ENCODE data around the gene CLEC18B.
"Not testable (repeated sequence)": the region's sequence is repeated elsewhere in the genome, so short reads cannot be mapped to it uniquely, and the experiment has no call there.

The CLEC18B gene

DNA sequence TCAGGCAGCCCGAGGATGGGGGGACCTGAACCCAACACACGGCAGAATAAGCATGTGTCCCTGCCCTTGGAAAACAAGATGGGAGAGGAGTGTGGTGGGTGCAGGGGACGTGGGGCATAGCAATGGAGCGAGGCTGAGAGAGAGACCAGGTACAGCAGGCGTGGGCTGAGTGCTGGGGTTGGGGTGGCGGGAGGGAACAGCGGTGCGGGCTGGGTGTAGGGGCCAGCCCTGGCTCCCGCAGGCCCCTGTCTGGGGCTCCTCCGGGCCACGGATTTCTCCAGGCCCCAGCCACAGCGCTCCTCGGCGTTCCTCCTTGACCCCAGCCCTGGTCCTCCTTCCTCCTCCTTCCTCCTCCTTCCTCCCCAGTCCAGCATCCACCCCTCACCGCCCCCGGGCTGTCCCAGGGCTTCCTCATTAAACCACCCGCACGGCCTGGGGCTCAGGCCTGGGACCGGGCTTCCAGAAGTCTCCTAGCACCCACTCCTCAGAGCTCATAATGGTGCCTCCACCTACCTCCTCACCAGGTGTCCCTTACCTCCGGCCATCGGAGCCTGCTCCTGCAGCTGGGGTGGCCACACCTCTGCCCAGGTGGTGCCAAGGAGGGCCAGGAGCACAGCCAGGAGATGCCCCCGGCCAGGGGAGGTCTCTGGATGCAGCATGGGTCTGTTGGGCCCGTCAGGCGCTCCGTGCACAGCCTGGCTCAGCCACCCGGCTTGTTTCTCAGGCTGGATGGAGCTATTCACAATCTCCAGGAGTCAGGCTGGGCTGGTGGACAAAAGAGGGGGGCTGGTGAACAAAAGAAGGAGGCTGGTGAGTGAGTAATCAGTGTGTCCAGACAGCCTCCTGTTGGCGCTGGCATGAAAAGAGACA, at the start of gene CLEC18B:
CLEC18B (minus strand) TSS at position 867 of the 870 bp plus-strand sequence; CDS start at position 659, 208 bp downstream.
- DNase-seq: not testable (repeated sequence)

- no peak for DNase-seq
Observed at GRCh38 chr16:74469946-74470478, 48.7 kb upstream of the CLEC18B start.

DNA sequence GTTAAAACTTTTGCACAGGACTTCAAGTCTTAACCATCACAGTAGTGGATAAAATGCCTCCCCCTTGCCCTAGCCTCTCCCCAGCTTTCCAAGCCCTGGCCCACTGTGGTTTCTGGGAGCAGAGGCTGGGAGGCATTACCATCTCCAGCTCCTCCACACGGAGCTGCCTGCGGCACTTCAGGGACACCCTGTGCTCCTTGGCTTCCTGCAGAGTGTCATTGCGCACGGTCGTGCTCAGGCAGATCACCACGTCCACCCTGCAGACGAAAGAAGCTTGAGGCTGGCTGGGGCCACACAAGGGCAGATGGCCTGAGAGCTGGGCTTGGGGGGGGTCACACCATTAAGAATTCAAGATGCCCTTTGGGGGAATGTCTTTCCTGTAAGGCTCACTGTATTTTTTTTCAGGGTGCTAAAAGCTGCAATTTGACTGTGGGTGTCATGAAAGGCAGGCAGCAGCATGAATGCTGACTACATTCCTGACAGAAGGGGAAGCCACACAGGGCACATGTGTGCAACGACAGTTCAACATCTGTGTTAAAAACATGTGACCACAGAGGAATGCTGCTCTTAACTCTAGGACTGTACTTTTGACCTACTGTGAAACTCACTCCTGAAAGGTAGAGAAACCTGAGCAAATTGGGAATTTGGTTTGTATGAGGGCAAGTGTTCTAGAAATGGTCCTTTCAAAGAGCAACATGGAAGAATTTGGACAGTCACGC, 47.7 kb upstream of the CLEC18B start:
- no peak for DNase-seq

DNA sequence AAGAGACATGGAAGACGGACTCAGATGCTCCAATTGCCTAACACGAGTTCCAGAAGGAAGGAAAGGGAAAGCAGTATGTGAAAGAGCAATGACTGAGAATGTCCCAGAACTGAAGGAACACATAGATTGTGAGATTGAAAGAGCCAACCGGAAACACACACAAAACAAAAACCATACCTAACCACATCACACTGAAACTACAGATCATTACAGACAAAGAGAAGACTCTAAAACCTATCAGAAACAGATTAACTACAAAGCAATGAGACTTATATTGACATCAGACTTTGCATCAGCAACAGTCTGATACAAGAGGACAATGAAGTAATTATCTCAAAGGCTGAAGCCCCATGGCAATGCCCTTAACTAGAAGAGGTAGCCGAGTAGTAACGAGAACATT, 45.6 kb upstream of the CLEC18B start:
- no peak for DNase-seq

GRCh38 chr16:74465851-74466685, 44.8 kb upstream of the CLEC18B start:
- DNase-seq: no peak

DNA sequence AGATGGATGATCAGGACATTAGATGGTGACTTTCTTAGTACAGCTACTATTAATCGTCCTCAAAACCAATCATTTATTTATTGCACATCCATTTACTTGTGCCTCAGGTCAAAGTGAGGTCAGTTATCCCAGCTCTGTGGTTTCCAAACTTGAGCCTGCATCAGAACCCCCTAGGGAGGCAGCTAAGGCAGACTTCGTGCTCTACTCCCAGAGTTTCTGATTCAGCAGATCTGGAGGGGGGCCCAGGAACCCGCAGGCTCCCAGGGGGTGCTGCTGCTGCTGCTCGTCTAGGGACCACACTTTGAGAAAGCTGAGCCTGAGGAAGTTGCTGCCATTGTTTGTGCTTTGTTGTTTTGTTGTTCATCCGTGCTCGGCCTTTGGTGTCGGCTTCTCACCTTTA, 44.0 kb upstream of the CLEC18B start:
- DNase-seq: no peak

DNA sequence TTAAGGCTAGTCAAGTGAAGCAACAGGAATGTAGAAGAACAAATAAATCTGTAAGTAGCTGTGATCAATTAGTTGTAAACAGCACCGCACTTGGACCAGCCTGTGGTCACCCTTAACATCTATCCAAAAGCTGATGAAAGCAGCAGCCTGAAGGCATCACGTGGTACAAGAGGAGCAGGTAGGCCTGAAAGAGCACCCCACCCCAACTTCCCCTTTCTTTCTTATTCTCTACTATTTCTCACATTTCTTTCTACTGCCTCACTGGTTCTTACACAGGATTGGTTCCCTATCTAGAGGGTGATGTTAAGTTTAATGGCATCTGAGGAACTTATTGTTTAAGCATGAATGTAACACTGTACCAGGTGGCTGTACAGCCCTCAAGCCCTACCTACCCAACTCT, 42.6 kb upstream of the CLEC18B start:
- DNase-seq: no peak

- DNase-seq: no peak
Observed at GRCh38 chr16:74462361-74462760, 41.1 kb upstream of the CLEC18B start.

GRCh38 chr16:74461826-74462225, 40.5 kb upstream of the CLEC18B start:
- DNase-seq: no peak

- DNase-seq: no peak
Observed at GRCh38 chr16:74460542-74460941, 39.3 kb upstream of the CLEC18B start.

DNA sequence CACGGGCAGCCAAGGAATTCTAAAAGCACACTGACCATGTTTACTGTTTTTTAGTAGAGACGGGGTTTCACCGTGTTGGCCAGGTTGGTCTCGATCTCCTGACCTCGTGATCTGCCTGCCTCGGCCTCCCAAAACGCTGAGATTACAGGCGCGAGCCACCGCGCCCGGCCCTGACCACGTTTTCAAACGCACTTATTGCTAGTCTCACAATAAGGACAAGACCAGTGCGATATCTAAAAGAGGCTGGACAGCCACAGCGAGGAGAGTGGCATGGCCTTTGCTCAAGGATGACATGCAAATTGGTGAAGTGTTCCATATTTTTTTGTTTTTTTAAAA, 35.0 kb upstream of the CLEC18B start:
- DNase-seq: no peak

DNA sequence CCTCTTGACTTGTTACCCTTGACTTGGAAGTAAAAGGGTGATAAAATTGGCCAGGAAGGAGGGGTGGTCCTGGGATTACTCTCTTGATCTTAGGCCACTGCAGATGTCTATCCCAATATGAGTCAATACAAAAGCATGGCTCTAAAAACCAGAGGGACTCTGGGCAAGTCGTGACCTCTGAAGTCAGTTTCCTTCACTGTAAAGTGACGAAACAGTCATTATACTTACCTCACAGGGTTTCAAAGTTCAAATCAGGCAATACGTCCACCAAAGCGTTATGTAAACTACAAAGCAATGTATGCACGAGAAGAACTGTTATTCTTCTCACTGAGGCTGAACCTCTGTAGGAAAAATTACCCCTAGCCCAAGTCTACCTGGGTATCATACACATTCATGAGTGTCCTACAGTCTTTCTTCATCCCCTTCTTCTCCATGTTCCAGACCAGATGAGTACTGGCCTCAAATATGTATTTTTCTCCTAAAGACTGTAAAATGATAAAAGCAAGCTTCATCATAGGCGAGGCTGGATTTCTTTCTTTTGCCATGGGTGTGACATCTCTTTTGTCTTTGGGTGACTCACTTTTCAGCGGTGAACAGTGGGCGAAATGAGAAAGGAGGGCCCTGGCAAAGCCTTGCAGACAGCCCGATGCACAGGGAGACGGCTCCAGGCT, 34.5 kb upstream of the CLEC18B start:
- DNase-seq: no peak

GRCh38 chr16:74455213-74455612, 33.9 kb upstream of the CLEC18B start:
- no peak for DNase-seq

DNA sequence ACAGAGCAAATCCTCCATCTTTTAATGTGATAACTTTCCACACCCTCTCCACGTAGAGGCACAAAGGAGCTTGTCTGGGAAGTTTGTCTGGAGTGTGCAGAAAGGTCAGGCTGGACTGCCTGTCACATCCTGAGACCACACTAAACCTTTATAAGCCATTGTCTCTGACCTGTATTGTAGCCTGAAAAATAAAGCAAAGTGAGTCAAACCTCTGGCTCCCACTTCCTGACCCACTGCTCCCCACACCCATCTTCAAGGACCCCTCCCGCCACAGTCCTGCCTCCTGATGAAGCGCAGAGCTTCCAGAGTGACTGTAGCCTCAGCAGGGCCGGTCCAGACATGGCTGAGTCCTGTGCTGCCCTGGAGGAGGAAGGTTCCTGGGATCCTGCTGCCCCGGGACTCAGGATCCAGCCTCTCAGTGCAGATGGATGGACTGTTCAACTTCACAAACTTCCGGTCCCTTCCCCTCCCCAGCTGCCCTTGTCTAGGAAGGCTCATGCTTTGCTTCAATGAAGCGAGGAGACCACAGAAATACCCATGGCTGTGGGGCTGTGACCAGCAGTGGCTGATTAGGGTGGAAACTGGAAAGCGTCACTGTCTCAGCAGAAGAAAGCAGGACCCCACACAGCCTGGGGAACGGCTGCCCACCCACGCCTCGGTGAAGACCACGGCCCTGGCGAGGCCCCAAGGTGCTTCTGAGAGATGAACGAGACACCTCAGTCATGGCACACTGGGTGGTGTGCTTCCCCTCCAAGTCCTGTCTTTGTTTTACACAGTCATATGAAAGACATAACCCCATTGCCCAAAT, 30.9 kb upstream of the CLEC18B start:
- DNase-seq: no peak

GRCh38 chr16:74450967-74451760, 29.9 kb upstream of the CLEC18B start:
- DNase-seq: no peak

DNA sequence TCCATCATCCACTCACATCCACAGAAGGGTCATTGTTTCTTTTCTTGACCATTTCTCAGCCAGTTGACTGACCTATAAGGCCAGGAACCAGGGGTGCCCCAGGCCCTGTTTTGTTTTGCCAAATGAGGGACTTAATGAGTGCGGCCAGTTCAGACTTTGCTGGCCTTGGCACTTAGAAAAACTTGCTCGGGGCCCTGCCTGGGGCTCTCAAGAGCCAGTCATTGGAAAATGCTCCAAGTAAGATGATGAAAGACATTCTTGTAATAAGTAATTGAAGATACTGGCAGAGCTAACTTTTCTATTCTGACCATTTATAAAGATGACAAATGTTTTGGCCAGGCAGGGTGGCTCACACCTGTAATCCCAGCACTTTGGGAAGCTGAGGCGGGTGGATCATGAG, 29.0 kb upstream of the CLEC18B start:
- DNase-seq: no peak

- no peak for DNase-seq
Observed at GRCh38 chr16:74449470-74449869, 28.2 kb upstream of the CLEC18B start.

GRCh38 chr16:74448990-74449389, 27.7 kb upstream of the CLEC18B start:
- DNase-seq: no peak

DNA sequence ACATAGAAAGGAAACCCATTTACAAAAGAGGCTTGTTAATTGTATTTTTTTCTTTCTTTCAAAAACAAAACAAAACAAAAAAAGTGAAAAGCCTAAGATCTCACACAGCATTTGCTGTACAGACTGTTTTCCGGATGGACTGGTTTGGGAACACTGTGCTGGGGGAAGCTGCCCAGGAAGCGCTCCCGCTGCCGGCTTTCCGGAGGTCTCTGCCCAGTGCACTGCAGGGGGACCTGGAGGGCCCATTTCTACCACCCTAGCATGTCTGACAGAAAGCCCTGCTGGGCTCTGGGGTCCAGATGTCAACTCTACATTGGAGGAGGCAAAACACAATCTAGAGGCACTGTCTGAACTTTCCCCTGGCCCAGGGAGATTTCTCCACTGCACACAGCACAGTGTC, 26.3 kb upstream of the CLEC18B start:
- DNase-seq: no peak

GRCh38 chr16:74446866-74447265, 25.6 kb upstream of the CLEC18B start:
- no peak for DNase-seq
